Ishikawa (cell line): ENCODE results near the gene CFAP161.

Experiments used
- CEBPB ChIP-seq: IDR thresholded peaks from 2 replicates; pipeline ENCODE4 v1.6.1; 2012
- CREB1 ChIP-seq: IDR thresholded peaks from 2 replicates; pipeline ENCODE4 v1.6.1; 2012; ENCODE audit warnings: low read depth
- EGR1 ChIP-seq: IDR thresholded peaks from 2 replicates; pipeline ENCODE4 v1.6.1; 2012
- EP300 ChIP-seq: IDR thresholded peaks from 2 replicates; pipeline ENCODE4 v1.6.1; 2012; ENCODE audit warnings: borderline replicate concordance
- FOXM1 ChIP-seq: IDR thresholded peaks from 2 replicates; pipeline ENCODE4 v1.6.1; 2012; ENCODE audit warnings: low read depth, borderline replicate concordance
- NFIC ChIP-seq: IDR thresholded peaks from 2 replicates; pipeline ENCODE4 v1.6.1; 2012
- RAD21 ChIP-seq: IDR thresholded peaks from 2 replicates; pipeline ENCODE4 v1.6.1; 2012; ENCODE audit warnings: low read depth
- TAF1 ChIP-seq: IDR thresholded peaks from 2 replicates; pipeline ENCODE4 v1.6.1; 2012; ENCODE audit warnings: low read depth, mild to moderate bottlenecking
- TCF12 ChIP-seq: IDR thresholded peaks from 2 replicates; pipeline ENCODE4 v1.6.1; 2012; ENCODE audit warnings: low read depth
- TEAD4 ChIP-seq: IDR thresholded peaks from 2 replicates; pipeline ENCODE4 v1.6.1; 2012
- YY1 ChIP-seq: IDR thresholded peaks from 2 replicates; pipeline ENCODE4 v1.6.1; 2012; ENCODE audit warnings: low read depth
- ZBTB7A ChIP-seq: IDR thresholded peaks from 2 replicates; pipeline ENCODE4 v1.6.1; 2012; ENCODE audit warnings: low read depth
- TF ChIP-seq, protein P1 (sequence below): IDR thresholded peaks from 2 replicates; pipeline ENCODE4 v1.6.1; 2012
- TF ChIP-seq, protein P2 (sequence below): IDR thresholded peaks from 2 replicates; pipeline ENCODE4 v1.6.1; 2012; ENCODE audit warnings: low read depth, mild to moderate bottlenecking
- TF ChIP-seq, protein P3 (sequence below): IDR thresholded peaks from 2 replicates; pipeline ENCODE4 v1.6.1; 2012

Gene CFAP161

DNA sequence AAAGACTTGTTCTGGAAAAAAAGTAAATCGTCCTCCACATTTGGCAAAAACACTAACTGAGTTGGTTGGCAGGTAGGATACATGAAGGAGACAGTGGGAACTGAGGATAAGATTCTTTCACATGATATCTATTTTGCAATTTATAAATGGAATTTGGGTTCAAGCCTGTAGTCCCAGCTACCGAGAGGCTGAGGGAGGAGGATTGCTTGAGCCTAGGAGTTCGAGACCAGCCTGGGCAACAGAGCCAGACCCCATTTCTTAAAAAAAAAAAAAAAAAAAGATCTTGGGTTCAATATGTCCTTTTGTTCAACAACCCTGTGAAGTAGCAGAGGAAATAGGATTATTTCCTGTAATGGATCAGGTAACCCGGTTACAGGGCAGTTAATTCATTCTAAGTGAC is 35.7 kb upstream of the CFAP161 start:
- no peak for TF ChIP-seq EP300
- TF ChIP-seq YY1 = no peak
- TF ChIP-seq, protein P1, sequence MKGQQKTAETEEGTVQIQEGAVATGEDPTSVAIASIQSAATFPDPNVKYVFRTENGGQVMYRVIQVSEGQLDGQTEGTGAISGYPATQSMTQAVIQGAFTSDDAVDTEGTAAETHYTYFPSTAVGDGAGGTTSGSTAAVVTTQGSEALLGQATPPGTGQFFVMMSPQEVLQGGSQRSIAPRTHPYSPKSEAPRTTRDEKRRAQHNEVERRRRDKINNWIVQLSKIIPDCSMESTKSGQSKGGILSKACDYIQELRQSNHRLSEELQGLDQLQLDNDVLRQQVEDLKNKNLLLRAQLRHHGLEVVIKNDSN = no peak
- no peak for TF ChIP-seq TCF12
- TF ChIP-seq CEBPB = no peak
- no peak for TF ChIP-seq NFIC
- TF ChIP-seq TEAD4 = no peak
- TF ChIP-seq, protein P2, sequence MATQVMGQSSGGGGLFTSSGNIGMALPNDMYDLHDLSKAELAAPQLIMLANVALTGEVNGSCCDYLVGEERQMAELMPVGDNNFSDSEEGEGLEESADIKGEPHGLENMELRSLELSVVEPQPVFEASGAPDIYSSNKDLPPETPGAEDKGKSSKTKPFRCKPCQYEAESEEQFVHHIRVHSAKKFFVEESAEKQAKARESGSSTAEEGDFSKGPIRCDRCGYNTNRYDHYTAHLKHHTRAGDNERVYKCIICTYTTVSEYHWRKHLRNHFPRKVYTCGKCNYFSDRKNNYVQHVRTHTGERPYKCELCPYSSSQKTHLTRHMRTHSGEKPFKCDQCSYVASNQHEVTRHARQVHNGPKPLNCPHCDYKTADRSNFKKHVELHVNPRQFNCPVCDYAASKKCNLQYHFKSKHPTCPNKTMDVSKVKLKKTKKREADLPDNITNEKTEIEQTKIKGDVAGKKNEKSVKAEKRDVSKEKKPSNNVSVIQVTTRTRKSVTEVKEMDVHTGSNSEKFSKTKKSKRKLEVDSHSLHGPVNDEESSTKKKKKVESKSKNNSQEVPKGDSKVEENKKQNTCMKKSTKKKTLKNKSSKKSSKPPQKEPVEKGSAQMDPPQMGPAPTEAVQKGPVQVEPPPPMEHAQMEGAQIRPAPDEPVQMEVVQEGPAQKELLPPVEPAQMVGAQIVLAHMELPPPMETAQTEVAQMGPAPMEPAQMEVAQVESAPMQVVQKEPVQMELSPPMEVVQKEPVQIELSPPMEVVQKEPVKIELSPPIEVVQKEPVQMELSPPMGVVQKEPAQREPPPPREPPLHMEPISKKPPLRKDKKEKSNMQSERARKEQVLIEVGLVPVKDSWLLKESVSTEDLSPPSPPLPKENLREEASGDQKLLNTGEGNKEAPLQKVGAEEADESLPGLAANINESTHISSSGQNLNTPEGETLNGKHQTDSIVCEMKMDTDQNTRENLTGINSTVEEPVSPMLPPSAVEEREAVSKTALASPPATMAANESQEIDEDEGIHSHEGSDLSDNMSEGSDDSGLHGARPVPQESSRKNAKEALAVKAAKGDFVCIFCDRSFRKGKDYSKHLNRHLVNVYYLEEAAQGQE = no peak
- no peak for TF ChIP-seq EGR1
- TF ChIP-seq, protein P3, sequence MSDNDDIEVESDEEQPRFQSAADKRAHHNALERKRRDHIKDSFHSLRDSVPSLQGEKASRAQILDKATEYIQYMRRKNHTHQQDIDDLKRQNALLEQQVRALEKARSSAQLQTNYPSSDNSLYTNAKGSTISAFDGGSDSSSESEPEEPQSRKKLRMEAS = no peak
- TF ChIP-seq RAD21 = no peak
- no peak for TF ChIP-seq ZBTB7A
- no peak for TF ChIP-seq CREB1
- TF ChIP-seq FOXM1 = no peak
- TF ChIP-seq TAF1 = no peak

DNA sequence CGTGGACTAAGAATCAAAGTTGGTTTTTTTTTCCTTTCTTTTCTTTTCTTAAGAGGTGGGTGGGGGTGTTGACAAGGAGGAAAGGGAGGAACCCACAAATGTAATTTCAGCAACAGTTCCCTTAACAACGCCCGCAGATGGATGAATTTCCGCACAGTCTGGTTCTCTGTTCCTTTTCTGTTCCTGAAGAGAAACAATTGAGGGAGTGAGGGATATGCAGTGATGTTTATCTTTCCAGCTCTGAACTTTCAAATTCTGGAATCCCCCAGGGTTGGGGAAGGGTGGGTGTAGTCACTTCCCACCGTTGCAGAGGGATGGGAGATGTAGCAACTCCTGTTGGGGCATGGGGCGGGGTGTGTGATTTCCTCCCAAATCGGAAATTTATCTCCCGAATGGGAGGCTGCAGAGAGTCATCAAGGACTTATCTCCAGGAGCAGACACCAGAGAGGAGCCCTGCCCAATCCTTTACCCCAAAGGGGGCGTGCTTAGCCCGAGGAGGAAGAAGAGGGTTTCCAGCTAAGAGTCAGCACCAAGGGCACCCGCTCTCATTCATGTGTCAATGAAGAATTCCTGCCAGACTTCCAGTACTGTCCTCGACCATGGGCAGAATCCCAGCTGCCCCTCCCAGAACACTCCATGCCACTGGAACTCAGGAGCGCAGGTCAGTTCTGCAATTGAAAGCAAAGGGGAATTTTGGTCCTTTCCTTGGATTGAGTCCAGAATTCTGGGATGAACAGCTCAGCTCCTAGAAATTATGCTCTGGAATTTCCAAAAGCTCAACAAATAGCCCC is 35.0 kb upstream of the CFAP161 start:
- no peak for TF ChIP-seq EGR1
- TF ChIP-seq CEBPB = no peak
- no peak for TF ChIP-seq FOXM1
- no peak for TF ChIP-seq TAF1
- no peak for TF ChIP-seq ZBTB7A
- TF ChIP-seq TCF12 = no peak
- TF ChIP-seq, protein P2 = no peak
- no peak for TF ChIP-seq NFIC
- no peak for TF ChIP-seq EP300
- no peak for TF ChIP-seq YY1
- no peak for TF ChIP-seq RAD21
- TF ChIP-seq TEAD4 = no peak
- no peak for TF ChIP-seq CREB1
- TF ChIP-seq, protein P1 = no peak
- TF ChIP-seq, protein P3 = no peak

DNA sequence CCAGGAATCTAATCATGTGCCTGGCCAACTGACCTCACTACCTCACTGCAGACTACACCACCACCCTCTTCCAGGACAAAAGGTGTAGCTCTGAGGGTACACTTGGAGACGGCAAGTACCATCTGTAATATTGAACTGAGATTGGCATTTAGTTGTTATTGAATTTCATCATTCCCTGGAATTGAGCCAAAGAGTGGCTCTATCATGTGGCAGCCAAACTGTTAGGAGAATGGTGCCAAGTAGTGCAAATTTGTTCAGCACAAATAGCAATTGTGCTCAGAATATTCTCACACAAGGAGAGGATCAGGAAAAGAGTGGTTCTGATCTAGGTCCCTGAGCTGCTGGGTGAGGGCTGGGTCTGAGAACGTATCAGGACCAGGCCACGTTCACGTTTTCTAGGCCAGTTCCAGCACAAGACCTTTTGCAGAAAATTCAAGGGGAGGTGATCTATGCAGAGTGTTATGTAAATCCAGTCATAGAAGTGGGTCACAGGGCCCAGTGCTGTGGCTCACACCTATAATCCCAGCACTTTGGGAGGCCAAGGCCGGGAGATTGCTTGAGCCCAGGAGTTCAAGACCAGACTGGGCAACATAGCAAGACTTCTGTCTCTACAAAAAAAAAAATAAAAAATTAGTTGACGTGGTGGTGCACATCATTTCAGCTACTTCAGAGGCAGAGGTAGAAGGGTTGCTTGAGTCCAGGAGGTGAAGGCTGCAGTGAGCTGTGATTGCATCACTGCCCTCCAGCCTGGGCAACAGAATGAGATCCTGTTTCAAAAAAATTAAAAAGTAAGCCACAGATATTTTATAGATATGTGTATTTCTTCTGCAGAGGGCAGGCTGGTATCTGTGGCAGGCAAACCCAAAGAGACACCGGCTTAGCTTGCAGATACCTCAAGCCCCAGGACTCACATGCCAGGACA is 31.9 kb upstream of the CFAP161 start:
- no peak for TF ChIP-seq ZBTB7A
- no peak for TF ChIP-seq EP300
- TF ChIP-seq CREB1 = no peak
- TF ChIP-seq, protein P1 = no peak

DNA sequence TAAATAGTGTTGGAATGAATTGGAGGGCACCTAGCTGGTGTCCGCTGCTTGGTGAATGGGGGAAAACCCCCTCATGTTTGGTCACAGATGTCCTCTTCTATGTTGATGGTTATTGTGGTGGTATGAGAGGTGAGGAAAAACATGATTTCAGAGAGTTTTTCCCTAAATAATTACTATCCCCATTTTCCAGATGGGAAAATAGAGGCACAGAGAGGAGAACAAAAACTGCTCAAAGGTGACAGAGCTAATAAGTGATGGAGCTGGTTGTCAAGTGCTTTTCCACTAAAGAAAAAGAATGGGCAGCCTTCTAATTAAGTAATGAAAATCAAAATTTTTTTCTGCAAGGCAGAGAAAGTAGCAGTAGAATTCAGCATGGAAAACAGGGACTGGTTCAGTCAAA is 30.2 kb upstream of the CFAP161 start:
- TF ChIP-seq, protein P1 = no peak
- TF ChIP-seq RAD21 = no peak
- no peak for TF ChIP-seq ZBTB7A
- TF ChIP-seq, protein P2 = no peak
- no peak for TF ChIP-seq FOXM1
- no peak for TF ChIP-seq CEBPB
- no peak for TF ChIP-seq EGR1
- TF ChIP-seq TAF1 = no peak
- no peak for TF ChIP-seq TEAD4
- no peak for TF ChIP-seq YY1
- TF ChIP-seq, protein P3 = no peak
- TF ChIP-seq CREB1 = no peak
